GM18517 (cell line): ENCODE results near the gene GAS7.
"Not testable (repeated sequence)": the region's sequence is repeated elsewhere in the genome, so short reads cannot be mapped to it uniquely, and the experiment has no call there.

Experiments
- ATAC-seq: cut with Tn5 transposase; IDR thresholded peaks from one replicate; pipeline ENCODE4 v1.9.1; 2021; ENCODE audit warnings: mild to moderate bottlenecking, moderate library complexity; ENCODE audit not compliant: unreplicated experiment

GAS7 gene

DNA sequence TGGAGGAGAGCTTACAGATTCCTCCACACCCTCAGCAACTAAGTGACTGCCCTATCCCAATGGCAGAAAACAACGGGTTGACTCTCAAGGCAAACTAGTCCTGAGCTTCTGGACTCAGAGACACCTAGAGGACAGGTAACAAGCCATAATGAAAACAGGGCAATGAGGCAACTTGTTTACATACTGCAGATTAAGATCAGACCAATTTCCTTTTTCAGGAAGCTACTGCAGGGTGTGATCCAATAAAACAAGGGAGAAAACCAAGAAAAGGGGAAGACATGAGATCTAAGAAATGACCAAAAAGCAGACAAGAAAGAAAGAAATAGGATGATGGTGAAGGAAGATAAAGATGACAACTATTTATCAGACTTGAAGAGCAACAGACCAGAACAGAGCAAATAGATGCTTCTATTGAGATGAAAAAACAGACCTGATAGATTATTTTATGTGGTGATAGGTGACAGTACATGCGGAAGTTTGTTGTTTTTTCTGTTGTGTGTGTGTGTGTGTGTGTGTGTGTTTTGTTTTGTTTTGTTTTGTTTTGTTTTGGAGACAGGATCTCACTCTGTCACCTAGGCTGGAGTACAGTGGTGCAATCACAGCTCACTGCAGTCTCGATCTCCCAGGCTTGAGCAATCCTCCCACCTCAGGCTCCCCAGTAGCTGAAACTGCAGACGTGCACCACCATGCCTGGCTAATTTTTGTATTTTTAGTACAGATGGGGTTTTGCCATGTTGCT lies 120.7 kb downstream of the GAS7 start:
- no peak for ATAC-seq

DNA sequence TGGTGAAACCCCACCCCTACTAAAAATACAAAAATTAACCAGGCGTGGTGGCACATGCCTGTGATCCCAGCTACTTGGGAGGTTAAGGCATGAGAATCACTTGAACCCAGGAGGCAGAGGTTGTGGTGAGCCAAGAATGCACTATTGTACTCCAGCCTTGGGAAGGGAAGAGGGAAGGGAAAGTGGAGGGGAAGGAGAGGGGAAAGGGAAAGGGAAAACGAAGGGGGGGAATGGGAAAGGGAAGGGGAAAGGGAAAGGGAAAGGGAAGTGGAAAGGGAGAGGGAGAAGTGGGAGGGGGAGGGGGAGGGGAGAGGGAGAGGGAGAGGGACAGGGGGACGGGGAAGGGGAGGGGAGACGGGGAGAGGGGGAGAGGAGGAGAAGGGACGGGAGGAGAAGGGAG lies 122.5 kb downstream of the GAS7 start:
- ATAC-seq: no peak

DNA sequence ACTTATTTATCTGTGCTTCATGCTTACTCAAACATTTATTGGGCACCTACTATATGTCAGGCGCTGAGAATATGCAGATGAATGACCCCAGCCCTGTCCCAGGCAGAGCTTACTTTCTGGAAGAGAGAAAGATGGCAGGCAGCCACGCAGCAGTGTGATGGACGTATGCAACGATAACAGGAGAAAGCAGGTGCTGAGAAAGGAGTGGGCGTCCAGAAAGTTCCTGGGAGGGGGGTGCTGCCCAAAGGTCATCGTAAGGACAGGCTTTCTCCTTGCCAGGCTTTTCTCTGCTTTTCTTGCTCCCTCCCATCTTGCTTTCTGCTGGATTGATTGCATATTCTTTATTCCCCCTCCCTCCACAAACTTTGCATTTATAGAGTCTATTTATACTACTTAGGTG lies 124.5 kb downstream of the GAS7 start:
- ATAC-seq: no peak

DNA sequence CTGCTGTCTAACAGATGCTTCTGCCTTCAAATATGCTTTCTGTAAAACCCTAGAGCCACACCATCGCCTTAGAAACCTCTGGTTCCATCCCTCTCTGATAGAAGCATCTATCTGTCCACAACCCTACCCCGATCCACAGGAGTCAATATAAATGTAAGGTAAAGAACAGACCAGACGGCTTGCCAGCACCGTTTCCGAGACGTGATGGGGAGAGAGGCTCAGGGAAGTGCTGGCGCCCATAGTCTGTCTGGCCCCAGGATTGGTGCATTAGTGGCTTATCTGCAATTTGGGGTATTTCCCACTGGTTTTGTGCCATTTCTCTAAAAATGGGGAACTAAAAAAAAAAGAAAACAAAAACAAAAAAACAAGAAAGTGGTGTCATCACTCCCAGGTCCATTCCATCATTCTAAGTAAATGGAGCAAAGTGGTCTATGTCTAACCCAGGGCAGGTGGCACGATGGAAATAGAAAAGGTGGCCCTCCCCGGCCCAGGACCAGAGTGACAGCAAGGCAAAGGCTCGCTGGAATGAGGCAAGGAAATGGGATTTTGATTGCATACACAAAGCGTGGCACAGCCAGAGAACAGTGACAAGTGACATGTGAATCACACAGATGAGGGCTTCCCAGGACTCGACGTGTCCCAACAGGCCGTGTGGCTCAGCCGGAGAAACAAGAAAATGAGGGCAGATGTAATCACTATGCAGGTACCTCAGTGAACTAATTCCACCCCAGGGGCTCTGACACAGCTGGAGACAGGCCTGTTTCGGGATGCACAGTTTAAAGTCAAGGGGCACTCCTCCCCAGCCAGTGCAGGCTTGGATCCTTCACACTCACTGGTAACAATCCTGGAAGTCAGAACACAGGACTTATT lies 125.6 kb downstream of the GAS7 start:
- ATAC-seq: no peak

DNA sequence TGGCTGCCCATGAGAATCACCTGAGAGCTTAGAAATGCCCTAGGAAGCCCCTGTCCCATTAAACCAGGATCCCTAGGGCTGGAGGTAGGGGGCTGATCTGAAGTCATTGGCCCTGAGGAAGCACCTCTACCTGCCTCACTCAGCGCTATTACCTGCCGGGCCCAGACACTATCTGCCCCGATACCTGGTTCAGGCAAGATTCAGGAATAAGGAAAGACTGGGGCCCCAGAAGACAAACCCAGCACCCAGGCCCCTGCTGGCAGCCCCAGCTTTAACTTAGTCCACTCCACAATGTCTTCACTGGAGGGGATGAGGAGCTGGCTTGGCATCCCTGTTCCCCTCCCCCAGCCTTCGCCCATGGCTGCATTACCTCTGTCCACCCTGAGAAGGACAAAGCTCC lies 126.3 kb downstream of the GAS7 start:
- ATAC-seq: no peak

DNA sequence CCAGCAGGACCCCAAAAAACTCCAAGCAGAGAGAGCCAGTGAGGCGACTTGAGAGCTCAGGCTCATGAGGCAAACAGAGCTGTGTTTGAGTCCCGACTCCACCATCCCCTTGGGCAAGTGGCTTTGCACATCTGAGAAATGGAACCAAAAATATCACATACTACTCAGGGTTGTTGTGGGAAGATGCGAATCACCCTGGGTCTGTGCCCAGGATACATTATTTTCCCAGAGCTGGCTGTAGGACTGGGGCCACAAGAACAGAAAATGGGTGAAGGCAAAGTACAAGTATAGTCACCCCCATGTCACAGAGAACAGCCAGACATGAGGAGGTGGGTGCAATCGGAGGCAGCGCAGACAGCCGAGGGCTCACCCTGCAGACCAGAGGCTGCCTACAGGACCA lies 127.3 kb downstream of the GAS7 start:
- ATAC-seq: no peak

DNA sequence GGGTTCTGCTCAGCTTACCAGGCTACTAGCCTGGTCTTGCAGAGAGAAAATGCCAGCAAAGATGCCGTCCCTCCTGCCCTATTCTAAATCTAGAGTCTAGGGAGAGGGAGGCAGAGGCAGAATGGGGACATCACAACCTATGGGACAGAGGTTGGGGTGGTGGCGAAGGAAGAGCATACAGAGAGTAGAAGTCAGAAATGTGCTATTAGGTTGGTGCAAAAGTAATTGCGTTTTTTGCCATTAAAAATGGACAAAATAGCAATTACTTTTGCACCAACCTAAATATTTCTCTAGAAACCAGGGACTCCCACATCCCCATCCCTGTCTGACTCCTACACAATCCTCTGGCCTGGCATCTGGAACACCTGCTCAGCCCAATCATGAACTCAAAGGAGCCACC lies 127.7 kb downstream of the GAS7 start:
- no peak for ATAC-seq

DNA sequence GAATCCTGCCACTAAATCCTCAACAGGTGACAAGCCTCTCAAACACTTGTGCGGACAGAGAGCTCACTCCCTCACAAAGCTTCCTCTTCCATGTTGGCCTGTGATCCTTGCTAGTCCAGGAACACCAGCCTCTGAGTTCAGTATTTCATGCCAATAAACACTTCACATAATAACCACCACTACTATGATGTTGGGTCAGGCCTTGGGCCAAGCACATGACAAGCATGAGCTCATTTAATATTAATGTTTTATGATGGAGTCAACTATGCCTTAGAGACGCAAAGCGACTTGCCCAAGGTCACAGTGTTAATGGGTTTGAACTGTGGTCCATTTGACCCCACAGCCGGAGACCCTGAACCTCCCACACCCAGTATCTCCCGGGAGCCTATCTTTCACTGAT lies 129.1 kb downstream of the GAS7 start:
- no peak for ATAC-seq

DNA sequence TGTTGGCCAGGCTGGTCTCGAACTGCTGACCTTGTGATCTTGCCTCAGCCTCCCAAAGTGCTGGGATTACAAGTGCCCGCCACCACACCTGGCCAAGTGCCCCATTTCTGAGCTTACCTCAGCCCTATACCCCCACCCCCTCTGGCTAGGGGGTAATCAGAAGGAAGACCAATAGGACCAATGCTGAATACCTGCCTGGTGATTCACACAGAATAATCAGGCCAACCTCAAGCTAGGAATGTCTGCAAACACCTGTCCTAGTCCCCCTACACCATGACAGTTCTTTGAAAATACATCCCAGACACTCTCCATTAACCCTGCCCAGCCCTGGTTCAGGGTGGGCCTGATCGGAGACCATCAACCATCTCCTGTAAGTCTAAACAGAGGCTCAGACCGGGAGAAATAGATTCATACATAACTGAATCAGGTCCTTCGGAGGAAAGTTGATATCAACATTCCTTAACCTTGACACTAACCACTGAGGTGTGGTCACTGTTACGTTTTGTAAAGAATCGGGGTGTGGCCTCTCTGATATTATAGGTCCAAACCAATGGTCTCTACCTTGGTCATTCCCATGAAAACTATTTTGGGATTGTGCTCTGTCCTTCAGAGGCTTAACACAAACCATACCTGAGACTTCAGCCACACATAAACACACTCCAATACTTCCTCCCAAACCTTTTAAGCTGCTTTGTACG lies 130.8 kb downstream of the GAS7 start:
- no peak for ATAC-seq

DNA sequence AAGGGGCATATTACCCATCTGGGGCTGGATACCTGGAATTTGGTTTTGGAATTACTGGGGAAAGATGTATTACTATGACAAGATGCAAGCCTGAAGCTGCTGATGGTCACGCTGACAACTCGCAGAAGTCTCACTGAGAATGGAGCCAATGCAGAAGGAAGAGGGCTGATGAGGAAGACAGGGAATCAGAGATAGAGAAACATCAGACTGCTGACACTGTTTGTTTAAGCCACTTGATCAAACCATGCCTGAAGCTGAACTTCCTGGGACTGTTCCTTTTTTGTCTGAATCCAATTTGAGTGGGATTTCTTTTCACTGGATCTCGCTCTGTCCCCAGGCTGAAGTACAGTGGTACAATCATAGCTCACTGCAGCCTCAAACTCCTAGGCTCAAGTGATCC lies 133.9 kb downstream of the GAS7 start:
- no peak for ATAC-seq

DNA sequence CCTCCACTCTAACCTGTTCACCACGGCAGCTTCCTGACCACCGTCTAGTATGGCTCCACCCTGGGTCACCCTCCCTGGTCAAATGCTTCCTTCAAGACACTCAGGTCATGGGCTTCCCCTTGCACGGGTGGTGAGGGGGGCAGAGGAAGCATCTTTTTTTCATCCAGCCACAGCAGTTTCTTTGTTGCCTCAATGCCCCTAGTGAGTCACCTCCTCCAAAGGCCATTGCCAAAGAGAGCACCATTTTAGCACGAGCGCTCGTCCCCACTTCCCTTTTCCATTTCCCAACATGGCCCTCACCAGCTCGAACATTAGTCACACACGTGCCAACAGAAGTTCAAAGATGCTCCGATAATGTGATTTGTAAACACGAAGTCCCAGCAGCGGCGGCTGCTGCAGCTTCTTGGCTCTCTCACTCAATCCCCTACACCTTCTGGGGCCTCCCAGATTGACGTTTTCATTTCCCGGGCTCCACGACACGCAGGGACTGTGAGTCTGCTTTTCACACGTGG lies 134.6 kb downstream of the GAS7 start:
- ATAC-seq: no peak

DNA sequence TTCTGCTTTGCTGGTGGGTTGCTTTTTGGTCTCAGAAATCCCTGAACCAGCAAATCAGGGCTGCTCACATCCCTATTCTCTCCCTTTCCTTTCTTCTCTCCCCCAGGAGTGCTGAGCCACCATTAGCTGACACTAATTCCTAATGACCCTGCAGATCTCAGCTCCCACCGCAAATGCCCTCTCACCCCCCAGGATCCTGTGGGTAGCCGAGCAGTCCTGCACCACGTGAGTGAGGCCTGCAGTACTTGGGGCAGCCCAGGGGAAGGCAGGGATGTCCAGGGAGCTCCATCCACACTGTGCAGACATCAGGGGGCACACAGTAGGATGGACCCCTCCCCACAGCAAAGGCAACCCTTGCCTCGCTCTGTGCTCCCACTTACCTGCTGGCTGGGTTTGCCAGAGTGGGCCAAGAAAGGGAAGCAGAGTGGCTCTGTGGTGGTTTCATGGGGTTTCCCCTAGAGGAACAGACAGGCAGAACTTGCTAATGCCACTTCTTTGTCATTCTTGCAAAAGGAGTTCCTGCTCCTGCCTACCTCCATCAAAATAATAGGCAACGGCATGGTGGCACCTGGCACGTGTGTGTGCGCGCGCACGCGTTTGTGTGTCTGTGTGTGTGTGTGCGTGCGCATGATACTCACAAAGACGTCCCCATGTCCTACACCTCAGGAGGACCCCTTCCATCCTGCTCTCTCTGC lies 135.6 kb downstream of the GAS7 start:
- ATAC-seq: no peak

DNA sequence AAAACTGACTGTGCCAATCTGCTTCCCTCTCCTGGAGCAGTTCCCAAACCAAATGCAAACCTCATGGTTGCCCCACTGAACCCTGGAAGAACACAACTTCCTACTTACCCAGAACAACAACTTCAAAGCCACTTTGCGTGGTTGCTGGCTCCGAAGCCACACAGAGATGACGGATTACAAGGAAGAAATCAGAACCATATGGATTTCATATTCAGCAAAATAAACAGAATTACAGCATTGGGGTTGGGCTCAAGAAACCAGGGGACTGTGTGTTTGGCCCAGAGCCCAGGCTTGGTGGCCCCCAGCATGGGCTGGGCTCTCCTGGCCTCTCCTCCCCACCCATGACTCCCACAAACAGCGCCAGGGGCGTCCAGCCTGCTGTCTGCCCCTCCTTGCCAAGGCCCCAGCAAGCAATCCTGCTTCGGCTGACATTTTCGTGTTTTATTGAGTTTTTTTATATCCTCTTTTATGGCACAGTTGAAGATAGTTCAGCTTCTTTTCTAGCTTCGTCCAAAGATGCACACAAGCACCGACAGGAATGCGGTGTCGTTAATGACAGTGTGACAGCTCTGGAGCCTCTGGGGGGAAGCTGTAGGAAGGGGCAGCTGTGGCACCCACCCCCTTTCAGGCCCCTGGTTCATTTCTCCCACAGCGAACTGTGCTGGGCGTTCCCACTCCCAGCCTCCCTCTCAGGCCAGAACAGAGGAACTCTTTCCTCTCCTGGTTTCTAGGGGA lies 137.1 kb downstream of the GAS7 start:
- ATAC-seq: no peak

DNA sequence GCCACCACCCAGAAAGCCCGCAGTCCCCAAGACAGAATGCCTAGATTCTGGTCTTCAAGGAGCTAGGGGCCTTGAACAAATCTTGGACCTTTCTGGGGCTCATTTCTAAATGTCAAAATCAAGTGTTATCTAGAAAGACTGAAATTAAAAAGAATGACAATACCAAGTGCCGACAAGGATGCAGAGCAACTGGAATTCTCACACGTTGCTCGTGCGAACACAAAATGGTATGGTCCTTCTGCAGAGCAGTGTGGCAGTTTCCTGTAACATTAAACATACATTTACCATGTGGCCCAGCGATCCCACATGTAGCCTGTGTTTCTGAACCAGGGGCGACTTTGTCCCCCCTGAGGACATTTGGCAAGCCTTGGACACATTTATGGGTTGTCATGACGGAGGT lies 137.9 kb downstream of the GAS7 start:
- no peak for ATAC-seq

DNA sequence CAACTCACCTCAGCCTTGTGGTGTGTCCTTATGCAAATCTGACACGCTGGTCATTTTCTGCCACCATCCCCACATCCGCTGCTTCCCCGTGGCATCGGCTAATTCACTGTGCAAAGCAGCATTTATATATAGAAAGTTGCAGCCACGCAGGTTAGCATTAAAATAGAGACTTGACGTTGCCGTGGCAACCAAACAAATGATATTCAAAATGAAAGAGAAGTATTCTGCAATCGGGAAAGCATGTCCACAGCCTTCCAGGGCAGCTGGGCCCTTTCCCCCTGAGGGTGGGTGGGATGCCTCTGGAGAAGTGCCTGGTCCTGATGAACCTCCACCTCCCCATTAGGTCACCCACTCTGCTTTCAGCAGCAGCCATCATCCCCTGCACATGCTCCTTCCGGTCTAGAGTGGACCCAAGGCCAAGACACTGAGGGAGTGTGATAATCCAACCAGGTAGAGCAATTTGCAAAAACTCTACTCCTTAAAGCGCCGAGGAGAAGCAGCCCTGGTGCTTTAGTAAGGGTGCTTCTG lies 138.7 kb downstream of the GAS7 start:
- peak; percentile 91 for ATAC-seq

DNA sequence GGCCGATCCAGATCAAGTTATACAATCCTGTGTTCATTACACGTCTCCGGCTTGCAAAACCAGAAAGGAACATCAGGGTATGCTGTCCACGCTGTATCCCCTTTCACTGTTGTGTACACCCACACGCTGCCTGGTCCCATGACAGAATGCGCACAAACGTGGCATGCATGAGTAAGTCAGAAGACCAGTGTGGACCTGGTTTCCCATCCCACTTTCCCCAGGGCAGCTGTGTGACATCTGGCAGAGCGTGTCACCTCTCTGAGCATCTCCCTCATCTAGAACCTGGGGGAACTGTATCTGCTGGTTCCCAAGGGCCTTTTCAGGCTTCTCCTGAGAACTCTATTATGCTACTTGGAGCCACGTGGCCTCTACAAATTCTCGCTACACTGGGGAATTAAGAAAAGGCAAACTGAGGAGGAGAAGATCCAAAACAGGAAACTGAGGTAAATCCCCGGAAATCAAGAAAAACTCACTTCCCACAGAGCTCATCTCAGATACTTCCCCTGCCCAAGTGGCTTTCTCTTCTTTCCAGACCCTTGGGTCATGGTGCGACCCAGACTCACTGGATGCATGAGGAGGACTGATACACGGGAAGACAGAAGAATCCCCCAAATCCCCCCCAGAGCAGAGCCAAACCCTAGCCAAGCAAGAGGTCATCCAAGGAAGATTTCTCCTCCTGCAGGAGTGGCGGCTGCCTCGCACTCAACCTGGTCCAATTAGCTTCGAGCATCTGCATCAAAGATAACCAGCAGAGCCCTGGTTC lies 139.3 kb downstream of the GAS7 start:
- peak; percentile 18 for ATAC-seq

DNA sequence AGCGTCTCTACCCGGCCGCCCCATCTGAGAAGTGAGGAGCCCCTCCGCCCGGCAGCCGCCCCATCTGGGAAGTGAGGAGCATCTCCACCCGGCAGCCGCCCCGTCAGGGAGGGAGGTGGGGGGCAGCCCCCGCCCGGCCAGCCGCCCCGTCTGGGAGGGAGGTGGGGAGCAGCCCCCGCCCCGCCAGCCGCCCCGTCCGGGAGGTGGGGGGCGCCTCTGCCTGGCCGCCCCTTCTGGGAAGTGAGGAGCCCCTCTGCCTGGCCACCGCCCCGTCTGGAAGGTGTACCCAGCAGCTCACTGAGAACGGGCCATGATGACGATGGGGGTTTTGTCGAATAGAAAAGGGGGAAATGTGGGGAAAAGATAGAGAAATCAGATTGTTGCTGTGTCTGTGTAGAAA lies 140.9 kb downstream of the GAS7 start:
- ATAC-seq: not testable (repeated sequence)

DNA sequence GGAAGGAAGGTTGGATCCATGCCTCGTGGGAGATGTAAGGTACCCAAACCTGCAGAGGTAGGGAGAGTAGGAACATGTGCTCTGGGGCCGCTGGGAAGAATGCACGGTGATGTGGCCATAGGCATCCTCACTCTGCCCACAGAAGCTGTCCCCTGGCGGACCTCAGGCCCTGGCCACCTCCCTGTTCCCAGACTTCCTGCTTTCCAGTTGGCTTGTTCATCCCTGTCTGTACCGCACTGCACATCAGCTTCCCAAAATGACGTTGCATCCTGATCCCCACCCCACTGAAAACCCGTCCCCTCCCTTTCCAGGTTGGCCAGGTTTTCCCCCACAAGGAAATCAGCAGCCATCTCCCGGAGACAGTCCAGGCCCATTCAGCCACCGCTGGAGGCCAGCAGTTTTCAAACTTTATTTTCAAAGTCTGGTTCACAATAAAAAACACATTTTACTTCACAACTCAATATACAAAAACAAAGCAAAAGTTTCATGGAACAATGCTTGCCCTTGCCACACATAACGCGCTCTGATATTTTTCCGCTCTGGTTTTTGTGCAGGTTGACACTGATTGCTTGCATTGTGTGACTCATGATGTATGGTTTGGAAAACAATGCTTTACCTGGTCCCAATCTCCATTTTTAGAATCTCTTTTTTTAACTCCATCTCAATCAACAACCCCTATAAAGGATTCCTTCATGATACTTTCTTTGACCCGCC lies 143.0 kb downstream of the GAS7 start:
- no peak for ATAC-seq
